Gastrocnemius medialis (tissue), 4 donors: Measurements from ENCODE around the gene SIRT7. TPM values are rescaled to one million over a fixed set of nuclear protein-coding genes. Genes with fewer than 3 reads are reported as not detected.

Source experiments
- ATAC-seq, 2 donors: fragments of 150-250 bp; one replicate each; pipeline ENCODE4 v1.9.1; 2016
- DNase-seq, 2 donors: peaks; one replicate each; pipeline ENCODE4 v3.0.0-alpha.2; 2019
- H3K27ac ChIP-seq, 4 donors: fragments of 200-600 bp; sonication (generic); 1 replicate in 1 of 4; 2 replicates in 3 of 4; pipeline ENCODE4 v1.5.1; 2016 to 2018; ENCODE audit warnings: mild to moderate bottlenecking in 2 of 4, moderate library complexity in 1 of 4
- H3K27me3 ChIP-seq, 3 donors: fragments of 200-600 bp; sonication (generic) in 2 of 3; 1 replicate in 1 of 3; 2 replicates in 2 of 3; pipeline versions ENCODE4 v1.5.1 to v1.6.0; 2016 to 2019; ENCODE audit warnings: mild to moderate bottlenecking in 1 of 3, moderate library complexity in 1 of 3
- H3K36me3 ChIP-seq, 2 donors: fragments of 200-600 bp; sonication (generic) in 1 of 2; one replicate each; pipeline ENCODE4 v1.5.1; 2017 to 2018
- H3K4me1 ChIP-seq, 2 donors: fragments of 200-600 bp; sonication (generic) in 1 of 2; one replicate each; pipeline ENCODE4 v1.5.1; 2016 to 2017; ENCODE audit warnings: mild to moderate bottlenecking in 2 of 2
- H3K4me3 ChIP-seq, 4 donors: fragments of 200-600 bp; sonication (generic) in 3 of 4; 1 replicate in 1 of 4; 2 replicates in 3 of 4; pipeline ENCODE4 v1.5.1; 2016 to 2019; ENCODE audit warnings: mild to moderate bottlenecking in 2 of 4
- H3K9me3 ChIP-seq, 3 donors: fragments of 200-600 bp; sonication (generic) in 2 of 3; 1 replicate in 1 of 3; 2 replicates in 2 of 3; pipeline ENCODE4 v1.5.1; 2016 to 2019
- POLR2A ChIP-seq, 2 donors: fragments of 450-650 bp; IDR thresholded peaks; one replicate each; pipeline ENCODE4 v1.6.1; 2017; ENCODE audit warnings: antibody characterized with exemption in 2 of 2, mild to moderate bottlenecking in 2 of 2, moderate library complexity in 2 of 2
- in situ Hi-C, 4 donors: fragments of 200-750 bp; cut with MboI; loops; one replicate each; pipeline versions ENCODE4 v1.15.0 to v1.8.0; 2017; ENCODE audit warnings: low sequenced_read_pairs in 4 of 4
- intact Hi-C: fragments of 100-400 bp; cut with DNase I; formaldehyde crosslinking; loops from one replicate; pipeline ENCODE4 v1.15.1; 2023; ENCODE audit warnings: low total_unique reads
- total RNA-seq, 4 donors: library from RNA; depleted of rRNA; stranded (reverse); fragments of >200 nt; gene quantifications; one replicate each; pipeline versions ENCODE4 v1.1.0 to v1.2.3, GENCODE V29; 2016
- TF ChIP-seq, protein P1 (sequence below), 5 experiments: fragments of 450-650 bp in 3 of 5; fragments of 200-600 bp in 2 of 5; sonication (generic) in 2 of 5; IDR thresholded peaks in 4 of 5; conservative IDR thresholded peaks in 1 of 5; 1 replicate in 4 of 5; 2 replicates in 1 of 5; pipeline ENCODE4 v1.5.1; 2016 to 2019; ENCODE audit warnings: antibody characterized with exemption in 5 of 5, mild to moderate bottlenecking in 3 of 5, moderate library complexity in 3 of 5

The SIRT7 gene
- total RNA-seq, 4 donors from 2014 or later, result 7.2 to 11.4 (median 8.3) TPM

DNA sequence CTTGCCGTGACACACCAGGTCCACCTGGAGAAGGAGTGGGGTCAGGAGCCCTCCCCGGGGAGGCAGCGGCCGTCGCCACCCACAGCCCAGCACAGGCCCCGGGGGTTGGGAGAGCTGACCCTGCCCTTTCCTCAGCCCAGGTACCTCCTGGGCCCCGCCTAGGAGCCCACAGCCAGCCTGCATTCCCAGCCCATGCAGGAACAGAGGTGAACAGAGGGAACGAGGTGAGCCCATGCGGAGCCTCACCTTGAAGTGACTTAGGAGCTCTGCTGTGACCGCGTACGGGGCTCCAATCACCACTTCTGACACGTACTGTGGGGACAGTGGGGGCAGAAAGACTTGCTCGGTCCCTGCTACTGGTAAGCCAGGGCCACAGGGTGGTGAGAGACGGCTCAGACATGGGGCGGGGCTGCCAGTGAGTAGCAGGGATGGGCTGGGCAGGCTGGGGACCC lies 12.5 kb downstream of the SIRT7 start:
- H3K4me3 ChIP-seq, result no peak overlapping the region
- in situ Hi-C loops, result no loop called here
- no peaks in the 10 kb centered on the region for H3K9me3 ChIP-seq
- peaks cover 16 to 23% of the 10 kb centered on the region in 2 donors for H3K4me1 ChIP-seq
- DNase-seq, result no peak
- no peak for ATAC-seq
- peaks cover 0 to 3% of the 10 kb centered on the region in 2 donors for H3K36me3 ChIP-seq
- TF ChIP-seq, protein P1, sequence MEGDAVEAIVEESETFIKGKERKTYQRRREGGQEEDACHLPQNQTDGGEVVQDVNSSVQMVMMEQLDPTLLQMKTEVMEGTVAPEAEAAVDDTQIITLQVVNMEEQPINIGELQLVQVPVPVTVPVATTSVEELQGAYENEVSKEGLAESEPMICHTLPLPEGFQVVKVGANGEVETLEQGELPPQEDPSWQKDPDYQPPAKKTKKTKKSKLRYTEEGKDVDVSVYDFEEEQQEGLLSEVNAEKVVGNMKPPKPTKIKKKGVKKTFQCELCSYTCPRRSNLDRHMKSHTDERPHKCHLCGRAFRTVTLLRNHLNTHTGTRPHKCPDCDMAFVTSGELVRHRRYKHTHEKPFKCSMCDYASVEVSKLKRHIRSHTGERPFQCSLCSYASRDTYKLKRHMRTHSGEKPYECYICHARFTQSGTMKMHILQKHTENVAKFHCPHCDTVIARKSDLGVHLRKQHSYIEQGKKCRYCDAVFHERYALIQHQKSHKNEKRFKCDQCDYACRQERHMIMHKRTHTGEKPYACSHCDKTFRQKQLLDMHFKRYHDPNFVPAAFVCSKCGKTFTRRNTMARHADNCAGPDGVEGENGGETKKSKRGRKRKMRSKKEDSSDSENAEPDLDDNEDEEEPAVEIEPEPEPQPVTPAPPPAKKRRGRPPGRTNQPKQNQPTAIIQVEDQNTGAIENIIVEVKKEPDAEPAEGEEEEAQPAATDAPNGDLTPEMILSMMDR (IDR thresholded peaks at IDR 0.05 in 4 of 5, conservative IDR thresholded peaks at IDR 0.05 in 1 of 5), result no peak
- no peak for TF ChIP-seq POLR2A (IDR thresholded peaks at IDR 0.05)
- no peaks in the 10 kb centered on the region for H3K27me3 ChIP-seq
- H3K27ac ChIP-seq, result no peak overlapping the region
- intact Hi-C loops, result no loop called here

DNA sequence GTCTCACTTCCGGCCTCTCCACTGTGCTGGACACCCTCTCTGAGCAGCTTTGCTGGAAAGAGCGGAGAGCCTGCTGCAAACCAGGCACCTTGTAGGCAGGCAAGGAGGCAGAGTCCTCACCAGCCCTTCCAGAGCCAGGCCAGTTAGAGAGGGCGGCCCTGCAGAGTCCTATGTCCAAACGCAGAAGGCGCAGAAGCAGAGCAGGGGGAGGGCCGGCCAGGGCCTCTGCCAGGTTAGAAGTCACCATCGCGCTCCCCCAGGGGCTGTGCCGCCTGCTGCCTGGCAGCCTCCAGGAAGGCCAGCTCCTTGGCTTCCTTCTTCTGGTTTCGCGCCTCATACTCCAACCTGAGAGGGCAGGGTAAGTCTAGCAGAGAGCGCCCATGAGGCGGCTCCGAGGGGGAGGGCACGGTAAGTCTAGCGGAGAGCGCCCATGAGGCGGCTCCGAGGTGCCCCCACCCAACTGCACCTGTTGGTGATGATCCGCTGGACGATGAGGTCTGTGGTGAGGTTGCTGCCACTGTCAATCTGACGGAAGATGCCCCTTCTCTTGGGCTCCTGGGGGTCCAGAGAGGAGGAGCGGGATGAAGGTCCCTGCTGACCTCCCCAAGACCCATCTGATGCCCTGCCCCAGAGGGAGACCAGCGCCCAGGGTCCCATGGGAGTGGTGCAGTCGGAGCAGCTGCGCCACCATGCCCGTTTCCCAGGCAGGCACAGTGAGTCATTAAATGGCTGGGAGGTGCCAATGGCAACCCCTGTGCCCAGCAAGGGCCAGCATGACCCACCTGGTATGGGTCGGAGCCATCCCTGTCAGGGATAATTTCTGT lies 13.2 kb downstream of the SIRT7 start:
- intact Hi-C loops, result no loop called here
- ATAC-seq (no peak), DNase-seq (no peak)
- Histone ChIP-seq H3K36me3 (peaks cover 0 to 9% of the 10 kb centered on the region in 2 donors), H3K9me3 (no peaks in the 10 kb centered on the region), H3K4me3 (no peak overlapping the region), H3K27me3 (no peaks in the 10 kb centered on the region), H3K4me1 (peaks cover 10 to 16% of the 10 kb centered on the region in 2 donors), H3K27ac (no peak overlapping the region)
- in situ Hi-C loops, result no loop called here
- no peak for TF ChIP-seq POLR2A (IDR thresholded peaks at IDR 0.05)
- TF ChIP-seq, protein P1 (IDR thresholded peaks at IDR 0.05 in 4 of 5, conservative IDR thresholded peaks at IDR 0.05 in 1 of 5), result no peak

DNA sequence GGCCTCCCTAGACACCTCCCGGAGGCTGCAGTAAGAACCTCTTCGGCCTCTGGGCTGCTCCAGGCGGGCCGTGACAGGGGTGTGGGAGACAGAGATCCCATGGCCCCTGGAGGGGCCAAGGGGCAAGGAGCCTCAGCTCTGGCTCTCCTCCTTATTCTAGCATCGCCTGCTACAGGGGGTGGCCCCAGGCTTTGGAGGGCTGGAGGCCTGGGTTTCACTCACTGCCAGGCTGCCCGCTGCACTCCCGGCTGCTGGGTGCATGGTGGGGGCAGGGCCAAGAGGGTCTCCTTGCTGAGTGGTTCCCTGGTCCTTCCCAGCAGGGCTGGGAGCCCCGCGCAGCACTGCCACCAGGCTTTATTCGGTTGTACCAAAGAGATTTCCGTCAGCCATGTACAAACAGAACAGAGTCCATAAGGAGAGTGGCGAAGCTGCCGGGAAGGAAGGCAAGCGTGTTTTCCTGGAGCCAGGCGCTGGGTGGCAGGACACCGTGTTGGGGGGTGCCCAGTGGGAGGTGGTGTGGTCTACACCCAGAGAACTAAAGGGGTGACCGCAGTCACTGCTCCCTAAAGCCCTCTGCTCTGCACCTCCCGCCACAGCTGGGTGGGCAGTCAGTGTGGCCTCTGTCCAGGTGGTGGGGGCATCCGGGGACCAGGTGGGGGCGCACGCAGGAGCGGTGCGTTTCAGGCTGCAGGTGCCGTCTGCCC lies 13.9 kb downstream of the SIRT7 start:
- DNase-seq (no peak), ATAC-seq (no peak)
- no peaks in the 10 kb centered on the region for H3K9me3 ChIP-seq
- TF ChIP-seq POLR2A (IDR thresholded peaks at IDR 0.05), result no peak
- in situ Hi-C loops (no loop called here), intact Hi-C loops (no loop called here)
- peaks cover 0 to 15% of the 10 kb centered on the region in 2 donors for H3K36me3 ChIP-seq
- peaks cover 10 to 14% of the 10 kb centered on the region in 2 donors for H3K4me1 ChIP-seq
- H3K27ac ChIP-seq, result no peak overlapping the region
- H3K4me3 ChIP-seq, result no peak overlapping the region
- H3K27me3 ChIP-seq, result no peaks in the 10 kb centered on the region

DNA sequence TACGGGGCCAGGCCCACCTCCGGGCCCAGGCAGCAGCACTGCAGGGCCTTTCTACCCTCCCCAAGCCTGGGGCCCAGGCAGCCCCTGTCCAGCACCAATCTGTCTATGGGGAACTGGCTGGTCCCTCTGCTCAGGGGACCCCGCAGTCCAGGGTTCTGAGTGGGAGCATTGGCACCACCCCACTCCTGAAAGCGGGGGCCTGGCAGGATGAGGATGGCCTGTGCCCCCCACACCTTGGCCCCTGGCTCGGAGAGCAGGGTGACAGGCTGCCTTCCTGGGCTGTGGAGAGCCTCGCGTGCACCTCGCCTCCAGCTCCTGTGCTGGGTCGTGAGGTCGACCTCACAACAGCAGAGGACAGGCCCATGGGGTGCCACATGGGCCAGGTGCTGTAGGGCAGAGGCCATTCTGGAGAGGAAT lies 14.6 kb downstream of the SIRT7 start:
- TF ChIP-seq, protein P1 (IDR thresholded peaks at IDR 0.05 in 4 of 5, conservative IDR thresholded peaks at IDR 0.05 in 1 of 5), result no peak
- no peak for TF ChIP-seq POLR2A (IDR thresholded peaks at IDR 0.05)

More for the DNA sequence above, 14.6 kb downstream of the SIRT7 start:
- Histone ChIP-seq H3K4me3 (no peak overlapping the region), H3K4me1 (peaks cover 10 to 14% of the 10 kb centered on the region in 2 donors), H3K9me3 (no peaks in the 10 kb centered on the region), H3K27me3 (no peaks in the 10 kb centered on the region), H3K36me3 (peaks cover 0 to 22% of the 10 kb centered on the region in 2 donors), H3K27ac (no peak overlapping the region)
- ATAC-seq (no peak), DNase-seq (no peak)
- intact Hi-C loops, result no loop called here
- in situ Hi-C loops, result no loop called here
